Stimulated activated CD8-positive, alpha-beta memory T cell treated with anti-CD3 and anti-CD28 coated beads, Interleukin-4, amount 100 ng/mL, for 1 hour (primary cell): ENCODE data around the gene SBNO2.

Source experiments
- DNase-seq, 2 donors: peaks; one replicate each; pipeline ENCODE4 v3.0.0-alpha.2; 2020; ENCODE audit warnings: low read depth in 2 of 2, low spot score in 1 of 2

SBNO2 gene

DNA sequence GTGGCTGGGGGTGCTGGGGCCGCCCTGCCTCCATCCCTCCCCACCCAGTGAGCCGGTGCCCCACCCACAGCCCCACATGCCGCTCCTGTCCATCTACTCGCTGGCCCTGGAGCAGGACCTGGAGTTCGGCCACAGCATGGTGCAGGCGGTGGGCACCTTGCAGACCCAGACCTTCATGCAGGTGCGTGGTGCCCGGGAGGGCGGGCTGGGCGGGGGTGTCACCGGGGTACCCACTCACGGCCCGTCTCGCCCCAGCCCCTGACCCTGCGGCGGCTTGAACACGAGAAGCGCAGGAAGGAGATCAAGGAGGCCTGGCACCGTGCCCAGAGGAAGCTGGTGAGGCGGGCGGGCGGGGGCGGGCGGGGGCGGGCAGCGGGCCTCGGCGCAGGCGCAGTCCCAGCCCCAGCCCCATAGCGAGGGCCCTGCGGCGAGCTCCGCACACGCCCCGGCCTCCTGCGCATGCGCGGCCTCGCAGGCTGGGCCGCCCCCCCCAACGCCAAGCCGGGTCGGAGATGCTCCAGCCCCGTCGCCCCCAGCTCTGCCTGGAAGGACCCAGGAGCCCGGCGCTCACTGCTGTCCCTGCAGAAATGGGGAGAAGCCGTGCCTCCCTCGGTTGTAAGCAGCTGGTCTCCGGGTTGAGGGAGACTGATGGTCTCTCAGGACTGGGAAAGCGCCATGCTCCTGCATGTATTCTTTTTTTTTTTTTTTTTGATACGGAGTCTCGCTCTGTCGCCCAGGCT is 99.4 kb downstream of the SBNO2 start:
- DNase-seq: peak; percentile 95 to 96

DNA sequence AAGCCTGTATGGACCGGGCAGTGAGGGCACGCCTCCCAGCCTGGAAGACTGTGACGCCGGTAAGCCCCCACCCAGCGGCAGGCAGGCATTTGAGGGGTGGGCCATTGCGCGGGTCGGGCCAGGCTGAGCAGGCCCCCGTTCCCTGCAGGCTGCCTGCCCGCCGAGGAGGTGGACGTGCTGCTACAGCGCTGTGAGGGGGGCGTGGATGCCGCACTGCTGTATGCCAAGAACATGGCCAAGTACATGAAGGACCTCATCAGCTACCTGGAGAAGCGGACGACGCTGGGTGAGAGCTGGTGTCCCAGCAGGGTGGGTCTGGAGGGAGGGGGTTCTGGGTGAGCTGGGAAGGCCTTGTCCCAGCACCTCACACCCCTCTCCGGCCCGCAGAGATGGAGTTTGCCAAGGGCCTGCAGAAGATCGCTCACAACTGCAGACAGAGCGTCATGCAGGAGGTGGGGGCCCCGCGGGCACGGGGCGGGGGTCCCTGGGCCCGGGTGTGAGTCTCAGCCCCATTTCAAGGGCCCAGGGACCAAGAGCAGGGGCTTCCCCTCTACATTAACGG is 100.0 kb downstream of the SBNO2 start:
- no peak for DNase-seq

DNA sequence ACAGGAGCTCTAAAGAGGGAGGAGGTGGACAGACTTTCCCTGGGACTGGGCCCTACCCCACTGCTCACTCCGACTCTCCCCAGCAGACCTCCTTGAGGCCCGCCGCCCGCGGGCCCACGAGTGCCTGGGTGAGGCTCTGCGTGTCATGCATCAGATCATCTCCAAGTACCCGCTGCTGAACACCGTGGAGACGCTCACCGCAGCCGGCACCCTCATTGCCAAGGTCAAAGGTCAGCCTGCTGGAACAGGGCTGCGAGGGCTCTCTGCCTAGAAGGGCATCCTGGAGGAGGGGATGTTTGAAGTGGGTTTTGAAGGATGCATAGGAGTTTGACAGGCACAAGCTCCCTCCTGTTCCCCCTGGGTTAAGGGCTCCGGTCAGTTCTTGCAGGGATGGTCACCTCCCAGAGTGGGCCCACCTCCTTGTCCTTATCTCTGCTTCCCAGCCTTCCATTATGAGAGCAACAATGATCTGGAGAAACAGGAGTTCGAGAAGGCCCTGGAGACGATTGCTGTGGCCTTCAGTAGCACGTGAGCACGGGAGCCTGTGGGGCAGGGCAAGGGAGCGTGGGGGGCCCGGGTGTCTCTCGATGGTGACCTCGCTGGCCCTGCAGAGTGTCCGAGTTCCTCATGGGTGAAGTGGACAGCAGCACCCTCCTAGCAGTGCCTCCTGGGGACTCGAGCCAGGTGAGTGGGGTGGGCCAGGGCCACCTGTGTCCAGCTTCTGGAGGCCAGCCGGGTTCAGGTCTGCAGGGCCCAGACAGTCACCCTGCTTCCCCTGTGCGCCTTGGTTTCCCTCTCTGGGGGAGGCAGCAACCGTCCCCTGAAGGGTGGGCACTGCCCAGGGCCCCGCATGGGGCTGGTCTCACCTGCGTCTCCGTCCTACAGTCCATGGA is 100.8 kb downstream of the SBNO2 start:
- DNase-seq: no peak

DNA sequence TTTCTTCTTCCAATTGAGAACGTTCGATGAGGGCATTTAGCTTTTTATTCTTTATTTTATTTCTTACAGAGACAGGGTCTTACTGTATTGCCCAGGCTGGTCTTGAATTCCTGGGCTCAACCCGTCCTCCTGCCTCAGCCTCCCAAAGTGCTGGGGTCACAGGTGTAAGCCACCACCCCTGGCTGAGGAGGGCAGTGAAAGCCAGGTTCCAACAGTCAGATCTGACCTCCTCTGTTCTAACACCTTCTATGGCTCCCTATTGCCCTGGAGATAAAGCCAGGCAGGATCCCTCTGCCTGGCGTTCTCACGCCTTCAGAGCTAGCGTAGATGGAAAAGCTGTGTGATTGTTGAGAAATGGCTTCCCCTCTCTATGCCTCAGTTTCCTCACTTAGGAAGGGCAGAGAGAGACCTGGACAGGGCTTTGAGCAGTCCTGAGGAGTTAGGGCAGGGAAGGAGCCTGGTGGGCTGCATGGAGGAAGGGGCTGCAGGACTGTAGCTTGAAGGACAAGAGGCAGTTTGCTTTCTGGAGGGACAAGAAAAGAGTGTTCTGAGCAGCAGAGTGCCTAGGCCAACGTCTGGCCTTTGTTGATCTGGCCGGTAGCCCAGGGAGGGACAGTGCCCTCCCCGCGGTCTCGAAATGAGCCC is 101.6 kb downstream of the SBNO2 start:
- DNase-seq: no peak

DNA sequence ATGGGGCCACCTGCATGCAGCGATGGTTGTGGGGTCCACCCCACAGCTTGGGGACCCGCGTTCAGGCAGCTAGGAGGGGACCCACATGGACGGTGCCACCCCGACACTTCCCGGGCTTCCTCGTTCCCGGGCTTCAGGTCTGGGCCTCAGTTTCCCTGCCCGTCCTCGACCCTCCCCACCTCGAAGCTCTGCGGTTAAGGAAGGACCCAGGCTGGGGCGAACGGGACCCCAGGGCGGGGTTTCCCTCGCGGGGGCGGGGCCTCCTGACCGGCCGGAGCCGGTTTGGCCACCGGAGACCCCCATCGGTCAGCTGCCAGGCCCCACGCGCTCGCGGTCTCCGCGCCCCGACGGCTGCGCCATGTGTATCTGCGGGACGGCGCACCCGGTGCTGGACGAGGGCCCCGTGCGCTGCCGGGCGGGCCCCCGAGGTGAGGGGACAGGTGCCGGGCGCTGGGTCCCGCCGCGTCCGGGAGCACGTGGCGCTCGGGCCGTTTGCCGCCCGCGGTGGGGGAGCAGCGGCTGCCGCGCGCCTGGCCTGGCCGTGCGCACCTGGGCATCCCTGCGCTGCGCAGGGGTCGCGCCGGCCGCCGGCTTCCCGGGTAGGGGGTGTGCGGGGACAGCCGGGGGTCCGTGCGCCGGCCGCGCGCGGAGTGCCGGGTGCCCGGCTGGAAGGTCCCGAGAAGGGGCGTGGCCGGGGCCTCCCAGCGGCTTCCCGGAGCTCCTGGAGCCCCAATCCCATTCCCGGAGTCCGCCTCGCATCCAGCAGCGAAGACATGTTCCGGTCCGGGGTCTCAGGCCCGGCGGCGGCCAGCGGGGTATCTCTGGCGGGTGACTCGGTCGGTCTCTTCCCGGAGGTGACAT is 102.9 kb downstream of the SBNO2 start:
- DNase-seq: no peak

DNA sequence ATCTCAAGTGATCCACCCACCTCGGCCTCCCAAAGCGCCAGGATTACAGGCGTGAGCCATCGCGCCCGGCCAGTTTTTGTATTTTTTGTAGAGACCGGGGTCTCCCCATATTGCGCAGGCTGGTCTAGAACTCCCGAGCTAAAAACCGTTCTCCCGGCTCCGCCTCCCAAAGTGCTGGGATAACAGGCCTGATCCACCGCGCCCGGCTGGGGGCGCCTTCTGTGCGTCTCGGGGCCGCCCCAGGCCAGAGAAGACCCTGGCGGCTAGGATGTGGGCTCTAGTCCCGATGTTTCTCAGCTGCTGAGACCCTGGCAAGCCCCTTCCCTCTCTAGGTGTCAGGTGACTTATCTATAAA is 103.5 kb downstream of the SBNO2 start:
- DNase-seq: no peak

DNA sequence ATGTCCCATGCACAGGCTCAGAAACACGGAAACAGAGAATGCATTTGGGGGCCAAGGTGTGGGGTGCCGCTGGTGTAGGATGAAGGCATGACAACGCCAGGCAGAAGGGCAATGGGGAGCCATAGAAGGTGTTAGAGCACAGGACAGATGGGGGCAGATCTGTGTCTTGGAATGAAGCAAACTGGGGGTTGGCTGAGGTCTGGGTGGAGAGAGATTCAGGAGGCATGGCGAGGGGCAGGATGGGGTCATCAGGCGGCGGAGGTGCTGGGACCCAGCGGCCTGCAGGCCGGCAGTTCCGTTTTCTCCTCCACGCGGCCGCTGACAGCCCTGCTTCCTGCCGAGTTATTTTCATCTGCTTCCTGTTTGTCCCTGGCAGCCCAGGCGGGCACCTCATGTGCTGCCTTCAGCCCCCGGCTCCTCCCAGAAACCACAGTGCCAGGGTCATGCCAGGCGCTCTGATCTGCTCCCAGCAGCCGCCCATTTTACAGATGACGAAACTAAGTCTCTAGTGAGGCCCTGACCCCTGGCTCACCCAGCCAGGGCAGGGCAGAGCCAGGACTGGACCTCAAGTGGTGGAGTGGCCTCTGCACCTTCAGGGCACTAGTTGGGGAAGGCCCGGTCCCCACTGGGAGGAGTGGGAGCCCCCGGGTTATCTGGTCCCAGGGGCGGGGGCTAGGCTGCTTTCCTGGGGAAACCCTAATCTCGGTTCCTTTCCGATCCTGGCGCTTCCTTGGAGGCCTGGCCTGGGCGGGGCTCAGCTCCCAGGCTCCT is 104.9 kb downstream of the SBNO2 start:
- DNase-seq: peak in 1 of 2 donors; percentile 52

DNA sequence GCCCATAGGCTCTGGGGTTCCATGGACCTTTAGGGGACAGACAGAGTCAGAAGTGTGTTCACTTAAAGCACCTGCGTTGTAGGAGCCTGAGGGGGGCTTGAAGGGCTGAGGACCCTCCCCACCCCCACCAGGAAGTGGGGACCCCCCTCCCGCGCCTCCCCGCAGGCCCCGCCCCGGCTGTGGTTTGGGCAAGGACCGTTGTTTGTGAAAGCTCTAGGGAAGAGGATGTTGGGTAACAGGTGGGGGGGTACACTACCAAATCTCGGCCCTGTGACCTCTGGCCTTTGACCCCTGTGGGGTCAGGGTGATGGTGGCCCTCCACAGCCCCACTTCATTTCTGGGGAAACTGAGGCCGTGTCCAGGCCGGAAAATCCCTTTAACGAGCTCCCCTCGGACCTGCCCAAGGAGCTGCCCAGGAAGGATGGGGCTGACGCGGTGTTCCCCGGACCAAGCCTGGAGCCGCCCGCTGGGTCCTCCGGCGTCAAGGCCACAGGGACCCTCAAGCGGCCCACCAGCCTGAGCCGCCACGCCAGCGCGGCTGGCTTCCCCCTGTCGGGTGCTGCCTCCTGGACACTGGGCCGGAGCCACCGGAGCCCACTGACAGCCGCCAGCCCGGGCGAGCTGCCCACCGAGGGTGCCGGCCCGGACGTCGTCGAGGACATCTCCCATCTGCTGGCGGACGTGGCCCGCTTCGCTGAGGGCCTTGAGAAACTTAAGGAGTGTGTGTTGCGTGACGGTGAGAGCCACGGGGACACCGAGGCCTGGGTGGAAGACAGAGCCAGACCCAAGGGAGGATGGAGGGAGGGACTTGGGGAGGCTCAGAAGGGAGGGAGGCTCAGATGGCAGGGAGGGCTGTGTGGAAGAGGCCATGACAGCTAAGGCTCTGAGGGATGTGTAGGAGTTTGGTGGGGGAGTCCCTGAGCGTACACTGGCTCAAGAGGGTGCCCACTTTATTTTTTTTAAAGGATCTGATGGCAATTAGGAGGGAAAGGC is 105.8 kb downstream of the SBNO2 start:
- DNase-seq: peak in 1 of 2 donors; percentile 57

DNA sequence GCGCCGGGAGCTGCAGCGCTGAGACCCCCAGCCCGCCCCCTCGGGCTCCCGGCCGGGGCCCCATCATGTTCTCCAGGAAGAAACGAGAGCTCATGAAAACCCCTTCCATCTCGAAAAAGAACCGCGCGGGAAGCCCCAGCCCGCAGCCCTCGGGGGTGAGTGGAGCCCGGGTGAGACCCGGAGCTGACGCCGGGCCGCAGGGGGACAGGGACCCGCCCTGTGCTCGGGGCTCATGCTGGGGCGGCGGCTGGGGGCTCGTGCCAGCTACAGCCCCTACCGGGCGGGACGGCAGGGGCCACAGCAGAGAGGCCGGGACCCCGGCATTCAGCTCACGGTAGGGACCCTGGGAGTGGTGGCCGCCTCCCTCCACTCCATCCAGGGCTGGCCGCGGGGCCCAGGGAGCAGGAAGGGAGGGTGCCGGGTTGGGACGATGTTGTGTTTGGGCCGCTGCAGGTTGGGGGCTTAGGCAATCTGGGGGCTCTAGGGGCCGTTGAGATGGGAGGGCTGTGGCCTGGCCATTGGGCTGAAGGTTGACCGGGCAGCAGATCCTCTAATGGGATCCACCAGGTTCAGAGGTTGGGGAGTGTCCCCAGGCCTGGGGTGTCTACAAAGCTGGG is 106.6 kb downstream of the SBNO2 start:
- DNase-seq: peak in 1 of 2 donors; percentile 54

DNA sequence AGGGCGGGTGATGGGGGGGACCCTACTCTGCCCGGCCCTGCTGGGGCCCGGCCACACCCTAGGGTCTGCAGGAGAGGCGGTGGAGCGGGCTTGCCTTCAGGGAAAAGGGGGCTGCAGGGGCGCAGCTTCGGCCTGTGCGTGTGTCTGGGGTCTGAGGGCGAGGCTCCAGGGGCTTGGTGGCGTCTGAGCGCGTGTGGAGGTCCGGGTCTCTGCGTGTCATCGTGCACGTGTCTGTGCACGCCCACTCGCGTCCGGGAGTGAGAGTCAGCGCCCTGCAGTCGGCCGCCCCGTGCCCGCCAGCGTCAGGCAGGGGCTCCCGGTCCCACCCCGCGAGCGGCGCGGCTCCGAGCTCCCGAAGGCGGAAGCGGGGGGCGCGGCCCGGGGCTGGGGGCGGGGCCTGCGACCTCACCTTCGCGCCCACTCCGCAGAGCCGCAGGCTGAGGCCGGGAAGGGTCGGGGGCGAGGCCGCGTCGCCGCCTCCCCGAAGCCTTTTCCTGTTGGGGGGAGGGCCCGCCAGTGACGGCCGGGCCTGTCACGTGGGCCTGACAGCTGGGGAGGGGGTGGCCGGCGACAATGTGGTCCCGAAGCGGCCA is 107.2 kb downstream of the SBNO2 start, which contains the start of gene ARHGAP45:
ARHGAP45 (plus strand) TSS at position 420 of the 593 bp plus-strand sequence. CDS start 239 bp downstream, outside the sequence.
- peak in 1 of 2 donors; percentile 69 for DNase-seq

DNA sequence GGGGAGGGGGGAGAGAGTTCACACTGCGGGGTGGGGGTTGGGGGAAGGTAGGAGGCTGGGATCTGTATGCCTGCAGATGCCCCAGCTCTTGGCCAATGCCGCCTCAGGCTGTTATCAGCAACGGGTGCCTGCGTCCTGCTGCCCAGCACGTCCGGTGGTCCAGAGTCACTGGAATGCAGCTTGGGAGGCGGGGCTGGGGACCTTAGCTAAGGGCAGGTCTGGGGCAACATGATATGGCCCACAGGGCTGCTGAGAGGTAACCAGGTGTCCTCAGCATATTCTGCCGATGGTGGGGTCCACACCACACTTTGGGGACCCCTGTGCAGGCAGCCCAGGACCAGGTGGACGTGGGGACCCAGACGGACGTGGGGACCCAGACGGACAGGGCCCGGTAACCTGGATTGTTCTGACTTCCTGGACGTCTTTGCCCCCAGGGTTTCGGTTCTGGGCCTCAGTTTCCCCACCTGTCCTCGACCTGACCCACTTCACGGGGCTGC is 107.8 kb downstream of the SBNO2 start:
- no peak for DNase-seq

DNA sequence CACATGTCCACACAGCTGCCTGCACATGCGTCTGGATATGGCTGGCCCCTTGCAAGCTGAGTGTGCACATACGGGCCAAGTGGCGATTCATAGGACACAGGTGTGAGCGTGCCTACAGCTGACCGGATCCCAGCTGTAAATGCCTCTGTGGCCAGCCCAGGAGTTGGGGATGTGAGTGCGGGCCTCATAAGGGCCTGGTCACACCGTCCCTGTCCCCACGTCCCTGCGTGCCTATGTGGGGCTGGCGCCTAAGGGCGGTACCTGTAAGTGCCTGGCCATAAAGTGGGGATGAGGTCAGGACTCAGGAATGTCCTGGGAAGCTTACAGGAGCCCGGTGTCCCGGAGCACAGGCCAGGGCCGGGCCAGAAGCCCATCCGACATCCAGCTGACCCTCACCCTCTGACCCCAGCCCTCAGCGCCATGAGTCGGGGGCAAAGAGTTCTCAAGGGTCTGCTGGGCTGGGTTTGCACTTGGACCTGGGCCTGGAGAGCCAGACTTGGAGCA is 108.4 kb downstream of the SBNO2 start:
- no peak for DNase-seq

DNA sequence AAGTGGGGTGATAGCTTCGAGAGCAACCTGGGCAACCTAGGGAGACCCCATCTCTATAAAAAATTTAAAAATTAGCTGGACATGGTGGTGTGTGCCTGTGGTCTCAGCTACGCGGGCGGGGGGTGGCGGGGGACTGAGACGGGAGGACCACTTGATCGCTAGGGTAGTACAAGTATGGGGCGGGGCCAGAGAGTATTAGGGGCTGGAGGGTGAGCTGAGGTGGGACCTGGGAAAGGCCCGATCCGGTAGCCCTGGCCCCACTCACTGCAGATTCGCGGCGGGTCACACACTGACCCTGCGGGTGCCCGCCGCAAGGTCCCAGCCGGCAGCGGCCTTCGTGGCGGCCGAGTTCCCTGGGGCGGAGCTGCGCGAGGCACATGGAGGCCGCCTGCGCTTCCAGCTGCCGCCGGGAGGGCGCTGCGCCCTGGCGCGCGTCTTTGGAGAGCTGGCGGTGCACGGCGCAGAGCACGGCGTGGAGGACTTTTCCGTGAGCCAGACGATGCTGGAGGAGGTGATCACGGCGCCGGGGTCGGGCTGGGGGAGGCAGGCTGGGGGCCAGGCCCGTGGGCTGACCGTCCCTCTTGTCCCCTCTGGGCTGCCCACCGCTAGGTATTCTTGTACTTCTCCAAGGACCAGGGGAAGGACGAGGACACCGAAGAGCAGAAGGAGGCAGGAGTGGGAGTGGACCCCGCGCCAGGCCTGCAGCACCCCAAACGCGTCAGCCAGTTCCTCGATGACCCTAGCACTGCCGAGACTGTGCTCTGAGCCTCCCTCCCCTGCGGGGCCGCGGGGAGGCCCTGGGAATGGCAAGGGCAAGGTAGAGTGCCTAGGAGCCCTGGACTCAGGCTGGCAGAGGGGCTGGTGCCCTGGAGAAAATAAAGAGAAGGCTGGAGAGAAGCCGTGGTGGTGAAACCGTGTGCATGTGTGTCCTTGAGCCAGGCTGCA is 109.1 kb downstream of the SBNO2 start:
- peak in 1 of 2 donors; percentile 55 for DNase-seq

DNA sequence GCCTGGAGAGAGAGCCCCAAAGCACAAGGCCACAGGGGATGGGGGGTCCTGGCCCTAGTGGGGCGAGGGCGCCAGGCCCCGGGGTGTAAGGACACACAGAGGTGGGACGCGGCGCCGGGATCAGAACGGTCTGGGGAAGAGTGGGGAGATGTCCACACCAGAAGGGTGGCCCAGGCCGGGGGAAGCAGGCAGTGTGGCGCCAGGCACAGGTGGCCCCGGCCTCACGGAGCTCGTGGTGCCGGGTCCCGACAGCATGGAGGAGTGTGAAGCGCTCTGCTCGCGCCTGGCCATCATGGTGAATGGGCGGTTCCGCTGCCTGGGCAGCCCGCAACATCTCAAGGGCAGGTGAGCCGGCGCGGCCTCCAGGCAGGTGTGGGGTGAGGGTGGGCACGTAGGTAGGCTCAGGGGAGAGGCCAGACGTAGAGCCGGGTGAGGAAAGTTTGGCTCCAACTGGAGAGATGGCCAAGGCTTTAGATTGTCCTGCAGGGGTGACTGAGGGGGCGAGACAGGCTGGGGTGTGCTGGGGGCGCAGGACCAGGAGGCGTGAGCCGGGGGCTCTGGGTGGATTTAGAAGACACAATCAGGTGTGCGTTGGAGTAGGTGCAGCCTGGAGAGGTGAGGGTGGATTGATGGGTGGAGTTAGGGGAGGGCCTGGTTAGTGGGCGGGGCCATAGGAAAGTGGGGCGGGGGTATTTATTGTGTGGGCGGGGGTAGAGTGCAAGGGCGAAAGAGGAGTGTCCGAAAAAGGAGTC is 110.0 kb downstream of the SBNO2 start:
- no peak for DNase-seq
